Lung (tissue), 12 donors: Measurements from ENCODE around the gene NEUROD2. TPM values are rescaled to one million over a fixed set of nuclear protein-coding genes. Genes with fewer than 3 reads are reported as not detected.

ENCODE experiments used
- ATAC-seq: fragments of 200-7000 bp; cut with Tn5 transposase; one replicate; pipeline ENCODE4 v1.9.1; 2020; ENCODE audit warnings: moderate number of reproducible peaks; ENCODE audit not compliant: insufficient read depth, low FRiP score
- DNase-seq, 3 donors: peaks; one replicate each; pipeline ENCODE4 v3.0.0-alpha.2; 2013 to 2017
- H3K27ac ChIP-seq, 2 donors: one replicate each; pipeline ENCODE4 v1.5.1; 2013; ENCODE audit warnings: mild to moderate bottlenecking in 2 of 2, moderate library complexity in 2 of 2, control low read depth in 1 of 2, inconsistent platforms in 1 of 2, low read depth in 1 of 2, low read length in 1 of 2
- H3K27me3 ChIP-seq, 3 donors: one replicate each; pipeline ENCODE4 v1.5.1; 2013; ENCODE audit warnings: low read length in 2 of 3; ENCODE audit not compliant: control insufficient read depth in 3 of 3, insufficient read depth in 3 of 3
- H3K36me3 ChIP-seq, 4 donors: one replicate each; pipeline ENCODE4 v1.5.1; 2013; ENCODE audit warnings: low read length in 4 of 4, mild to moderate bottlenecking in 1 of 4, moderate library complexity in 1 of 4; ENCODE audit not compliant: control insufficient read depth in 4 of 4, insufficient read depth in 4 of 4
- H3K4me1 ChIP-seq, 5 donors: one replicate each; pipeline ENCODE4 v1.5.1; 2013; ENCODE audit warnings: low read length in 5 of 5, mild to moderate bottlenecking in 2 of 5, moderate library complexity in 1 of 5; ENCODE audit not compliant: control insufficient read depth in 5 of 5, insufficient read depth in 5 of 5
- H3K4me3 ChIP-seq: one replicate; pipeline ENCODE4 v1.5.1; 2013; ENCODE audit warnings: mild to moderate bottlenecking, control low read depth, moderate library complexity
- H3K9ac ChIP-seq, 2 donors: one replicate each; pipeline ENCODE4 v1.5.1; 2013; ENCODE audit warnings: low read length in 2 of 2, control low read depth in 1 of 2; ENCODE audit not compliant: insufficient read depth in 1 of 2
- H3K9me3 ChIP-seq, 4 donors: one replicate each; pipeline ENCODE4 v1.5.1; 2013; ENCODE audit warnings: low read length in 3 of 4, mild to moderate bottlenecking in 1 of 4, moderate library complexity in 1 of 4; ENCODE audit not compliant: control insufficient read depth in 4 of 4, insufficient read depth in 3 of 4
- WGBS, 2 donors: extraction: QIAGEN DNeasy Blood & Tissue Kit; methylation state at CpG; one replicate each; pipeline ENCODE4 v1.1.7; 2013; 5-methylcytosine and 5-hydroxymethylcytosine counted together
- polyA plus RNA-seq, 2 donors: library from polyadenylated mRNA; stranded (reverse); fragments of 200-250 nt; gene quantifications; one replicate each; pipeline ENCODE4 v1.2.1, GENCODE V29; 2013
- total RNA-seq, 2 donors: library from RNA; depleted of rRNA in 1 of 2; stranded (reverse); fragments of >200 nt in 1 of 2; gene quantifications; one replicate each; pipeline ENCODE4 v1.2.1, GENCODE V29; 2014 to 2021
- TF ChIP-seq, protein P1 (sequence below): IDR thresholded peaks from 2 replicates; pipeline ENCODE4 v1.5.1; 2012; ENCODE audit warnings: mild to moderate bottlenecking; ENCODE audit errors: control extremely low read depth, extremely low read depth
- donor health status: control.
- donor health status: control.
- donor health status: Bipolar disorder and iron deficiency.
- donor health status: healthy.
- donor health status: DM: yes; HTN: yes; CAD: no.

Gene NEUROD2
- total and polyA plus RNA-seq, 4 donors: 0.04 TPM; not detected in 3

DNA sequence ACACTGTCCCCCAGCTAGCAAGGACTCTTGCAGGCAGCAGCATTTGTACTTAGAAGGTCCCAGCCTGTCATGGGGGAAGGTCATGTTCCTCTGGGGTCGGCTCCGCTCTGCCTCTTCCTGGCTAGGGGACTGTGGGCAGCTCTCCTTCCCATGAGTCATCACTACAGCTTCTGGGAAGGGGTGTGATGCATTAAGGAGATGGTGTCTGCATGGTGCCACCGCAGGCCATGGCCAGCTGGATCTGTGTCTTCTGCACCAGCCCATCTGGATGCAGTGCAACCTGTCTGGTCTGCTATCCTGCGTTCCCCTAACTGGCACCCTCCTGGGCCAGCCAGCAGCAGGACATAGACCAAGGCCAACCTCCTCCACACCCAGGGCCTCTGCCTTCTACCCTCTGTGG, 35.6 kb upstream of the NEUROD2 start:
- Histone ChIP-seq H3K36me3 (peaks cover 0 to 4% (median 1%) of the 10 kb centered on the region in 4 donors), H3K27ac (peak overlapping the region in 1 of 2 donors; percentile 13), H3K9ac (no peak overlapping the region), H3K9me3 (no peaks in the 10 kb centered on the region), H3K4me3 (no peak overlapping the region), H3K27me3 (no peaks in the 10 kb centered on the region), H3K4me1 (peaks cover 0 to 45% (median 7%) of the 10 kb centered on the region in 5 donors)
- 64 to 76% methylated on average over 4 of the region's 4 CpGs for WGBS, 2 donors
- TF ChIP-seq, protein P1, sequence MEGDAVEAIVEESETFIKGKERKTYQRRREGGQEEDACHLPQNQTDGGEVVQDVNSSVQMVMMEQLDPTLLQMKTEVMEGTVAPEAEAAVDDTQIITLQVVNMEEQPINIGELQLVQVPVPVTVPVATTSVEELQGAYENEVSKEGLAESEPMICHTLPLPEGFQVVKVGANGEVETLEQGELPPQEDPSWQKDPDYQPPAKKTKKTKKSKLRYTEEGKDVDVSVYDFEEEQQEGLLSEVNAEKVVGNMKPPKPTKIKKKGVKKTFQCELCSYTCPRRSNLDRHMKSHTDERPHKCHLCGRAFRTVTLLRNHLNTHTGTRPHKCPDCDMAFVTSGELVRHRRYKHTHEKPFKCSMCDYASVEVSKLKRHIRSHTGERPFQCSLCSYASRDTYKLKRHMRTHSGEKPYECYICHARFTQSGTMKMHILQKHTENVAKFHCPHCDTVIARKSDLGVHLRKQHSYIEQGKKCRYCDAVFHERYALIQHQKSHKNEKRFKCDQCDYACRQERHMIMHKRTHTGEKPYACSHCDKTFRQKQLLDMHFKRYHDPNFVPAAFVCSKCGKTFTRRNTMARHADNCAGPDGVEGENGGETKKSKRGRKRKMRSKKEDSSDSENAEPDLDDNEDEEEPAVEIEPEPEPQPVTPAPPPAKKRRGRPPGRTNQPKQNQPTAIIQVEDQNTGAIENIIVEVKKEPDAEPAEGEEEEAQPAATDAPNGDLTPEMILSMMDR: no peak
- DNase-seq: no peak
- no peak for ATAC-seq

DNA sequence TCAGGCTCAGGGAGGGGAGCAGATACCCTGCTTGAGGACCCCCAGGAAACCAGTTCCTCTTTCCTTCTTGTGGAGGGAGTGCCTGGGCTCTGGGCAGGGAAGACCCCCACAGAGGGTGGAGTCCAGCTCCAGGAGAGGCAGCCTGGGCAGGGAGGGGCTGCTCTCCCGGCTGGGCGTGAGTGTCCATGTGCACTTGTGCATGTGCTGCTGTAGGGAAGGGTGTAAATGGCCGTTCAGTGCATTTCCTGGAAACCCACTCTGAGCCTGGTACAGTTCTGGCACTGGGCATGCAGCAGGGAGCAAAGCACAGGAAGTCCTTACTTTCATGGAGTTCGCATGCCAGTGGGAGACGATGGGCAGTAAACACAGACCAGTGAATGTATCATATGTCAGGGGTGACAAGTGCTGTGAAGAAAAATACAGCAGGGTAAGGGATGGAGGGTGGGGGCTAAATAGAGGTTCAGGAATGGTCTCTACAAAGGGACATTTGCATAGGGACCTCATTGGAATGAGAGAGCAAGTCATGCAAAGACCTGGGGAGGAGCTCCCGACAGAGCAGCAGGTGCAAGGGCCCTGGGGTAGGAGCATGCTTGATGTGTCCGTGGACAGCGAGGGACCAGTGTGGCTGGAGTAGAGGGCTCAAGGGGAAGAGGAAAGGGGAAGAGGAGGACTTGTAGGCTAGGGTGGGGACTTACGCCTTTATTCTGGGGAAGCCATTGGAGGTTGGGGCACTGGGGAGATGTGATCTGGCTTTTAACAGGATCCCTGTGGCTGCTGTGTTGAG, 34.8 kb upstream of the NEUROD2 start:
- H3K9ac ChIP-seq: no peak overlapping the region

GRCh38 chr17:39641883-39642282, 34.2 kb upstream of the NEUROD2 start:
- H3K4me1 ChIP-seq: peaks cover 0 to 48% (median 13%) of the 10 kb centered on the region in 5 donors
- H3K9me3 ChIP-seq: no peaks in the 10 kb centered on the region
- 44 to 55% methylated on average over 7 of the region's 7 CpGs for WGBS, 2 donors
- no peak overlapping the region for H3K4me3 ChIP-seq
- no peak overlapping the region for H3K9ac ChIP-seq
- H3K27ac ChIP-seq: peak overlapping the region in 1 of 2 donors; percentile 20
- ATAC-seq (no peak), DNase-seq (no peak)
- TF ChIP-seq, protein P1: no peak
- peaks cover 0 to 8% (median 1%) of the 10 kb centered on the region in 4 donors for H3K36me3 ChIP-seq
- H3K27me3 ChIP-seq: no peaks in the 10 kb centered on the region

More for the DNA sequence above, 34.8 kb upstream of the NEUROD2 start:
- DNase-seq (no peak), ATAC-seq (no peak)
- H3K36me3 ChIP-seq: peaks cover 0 to 8% (median 1%) of the 10 kb centered on the region in 4 donors
- H3K4me3 ChIP-seq: no peak overlapping the region
- peak overlapping the region in 1 of 2 donors; percentile 20 for H3K27ac ChIP-seq
- H3K27me3 ChIP-seq: no peaks in the 10 kb centered on the region
- 66 to 73% methylated on average over 9 of the region's 9 CpGs for WGBS, 2 donors
- H3K9me3 ChIP-seq: no peaks in the 10 kb centered on the region
- H3K4me1 ChIP-seq: peaks cover 0 to 52% (median 13%) of the 10 kb centered on the region in 5 donors
- TF ChIP-seq, protein P1: no peak
